Parathyroid adenoma (tissue), 2 donors: ENCODE measurements around the gene NF1.

ENCODE experiments used
- H2AFZ ChIP-seq: fragments of 300-600 bp; sonication (generic); one replicate; pipeline ENCODE4 v1.7.0; 2017; ENCODE audit warnings: antibody characterized with exemption, mild to moderate bottlenecking
- H3K27ac ChIP-seq: fragments of 300-600 bp; sonication (generic); one replicate; pipeline ENCODE4 v1.7.0; 2017
- H3K27me3 ChIP-seq: fragments of 300-600 bp; sonication (generic); one replicate; pipeline ENCODE4 v1.7.0; 2017; ENCODE audit warnings: low read length; ENCODE audit not compliant: control insufficient read depth, insufficient read depth
- H3K36me3 ChIP-seq: fragments of 300-600 bp; sonication (generic); one replicate; pipeline ENCODE4 v1.7.0; 2017; ENCODE audit warnings: low read length; ENCODE audit not compliant: control insufficient read depth, insufficient read depth
- H3K4me1 ChIP-seq: fragments of 300-600 bp; sonication (generic); one replicate; pipeline ENCODE4 v1.7.0; 2017; ENCODE audit warnings: control low read depth
- H3K4me2 ChIP-seq: fragments of 300-600 bp; sonication (generic); one replicate; pipeline ENCODE4 v1.7.0; 2017; ENCODE audit warnings: low read length
- H3K4me3 ChIP-seq: fragments of 300-600 bp; sonication (generic); one replicate; pipeline ENCODE4 v1.7.0; 2017; ENCODE audit warnings: low read depth, low read length
- H3K79me2 ChIP-seq: fragments of 300-600 bp; sonication (generic); one replicate; pipeline ENCODE4 v1.7.0; 2017; ENCODE audit warnings: control low read depth
- H3K9ac ChIP-seq: fragments of 300-600 bp; sonication (generic); one replicate; pipeline ENCODE4 v1.7.0; 2017; ENCODE audit warnings: mild to moderate bottlenecking
- H3K9me3 ChIP-seq: fragments of 300-600 bp; sonication (generic); one replicate; pipeline ENCODE4 v1.7.0; 2017; ENCODE audit warnings: low read length; ENCODE audit not compliant: control insufficient read depth
- CTCF ChIP-seq: fragments of 300-600 bp; sonication (generic); IDR thresholded peaks from one replicate; pipeline ENCODE4 v1.7.0; 2017; ENCODE audit warnings: antibody characterized with exemption, mild to moderate bottlenecking
- donor health status: primary hyperparathyroidism.

Gene NF1

GRCh38 chr17:31235110-31235509, 140.3 kb downstream of the NF1 start:
- no peaks in the 10 kb centered on the region for H3K9me3 ChIP-seq
- peaks cover 19% of the 10 kb centered on the region for H3K4me1 ChIP-seq
- H3K4me3 ChIP-seq = no peak overlapping the region
- H3K27me3 ChIP-seq = no peaks in the 10 kb centered on the region
- H3K4me2 ChIP-seq = no peak overlapping the region
- H2AFZ ChIP-seq = peak overlapping the region; percentile 17
- no peaks in the 10 kb centered on the region for H3K79me2 ChIP-seq
- H3K36me3 ChIP-seq = no peaks in the 10 kb centered on the region
- H3K9ac ChIP-seq = no peak overlapping the region
- H3K27ac ChIP-seq = peak overlapping the region; percentile 22
- TF ChIP-seq CTCF = no peak

DNA sequence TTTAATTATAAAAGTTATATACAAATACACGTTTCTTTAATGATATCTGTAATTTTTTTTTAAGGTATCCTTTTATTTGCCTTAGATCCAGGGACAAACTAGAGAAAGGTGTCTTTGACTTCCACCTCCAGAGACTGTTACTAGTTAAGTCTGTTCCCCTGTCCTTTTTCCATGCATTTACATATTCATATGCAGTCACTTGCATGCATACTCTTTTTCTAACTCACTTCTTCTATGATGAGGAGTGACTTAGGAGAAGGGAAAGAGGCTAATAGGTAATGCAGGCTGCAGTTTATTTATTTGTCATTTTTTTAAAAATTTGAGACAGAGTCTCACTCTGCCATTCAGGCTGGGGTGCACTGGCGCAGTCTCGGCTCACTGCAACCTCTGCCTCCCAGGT, 141.4 kb downstream of the NF1 start:
- TF ChIP-seq CTCF = no peak
- Histone ChIP-seq H3K9ac (no peak overlapping the region), H3K4me1 (peaks cover 19% of the 10 kb centered on the region), H3K27me3 (no peaks in the 10 kb centered on the region), H3K9me3 (no peaks in the 10 kb centered on the region), H3K4me3 (no peak overlapping the region), H3K27ac (no peak overlapping the region), H3K36me3 (no peaks in the 10 kb centered on the region), H3K79me2 (no peaks in the 10 kb centered on the region), H2AFZ (no peak overlapping the region), H3K4me2 (no peak overlapping the region)

- Histone ChIP-seq H3K27me3 (no peaks in the 10 kb centered on the region), H3K9me3 (no peaks in the 10 kb centered on the region), H2AFZ (no peak overlapping the region), H3K9ac (no peak overlapping the region), H3K79me2 (no peaks in the 10 kb centered on the region), H3K4me1 (peaks cover 19% of the 10 kb centered on the region), H3K36me3 (no peaks in the 10 kb centered on the region), H3K27ac (no peak overlapping the region), H3K4me3 (no peak overlapping the region), H3K4me2 (no peak overlapping the region)
- TF ChIP-seq CTCF = no peak
These were observed 141.9 kb downstream of the NF1 start for GRCh38 chr17:31236712-31237111.

DNA sequence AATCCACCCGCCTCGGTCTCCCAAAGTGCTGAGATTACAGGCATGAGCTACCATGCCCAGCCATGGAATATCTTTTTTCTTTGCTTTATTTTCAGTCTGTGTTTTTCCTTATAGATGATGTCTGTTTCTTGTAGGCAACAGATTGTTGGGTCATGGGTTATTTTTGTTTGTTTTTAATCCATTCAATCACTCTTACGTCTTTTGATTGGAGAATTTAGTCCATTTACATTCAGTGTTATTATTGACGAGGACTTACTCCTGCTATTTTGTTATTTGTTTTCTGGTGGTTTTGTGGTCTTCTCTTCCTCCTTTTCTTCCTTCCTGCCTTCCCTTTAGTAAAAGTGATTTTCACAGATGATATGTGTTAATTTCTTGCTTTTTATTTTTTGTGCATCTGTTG, 146.3 kb downstream of the NF1 start:
- no peaks in the 10 kb centered on the region for H3K79me2 ChIP-seq
- H3K4me3 ChIP-seq = no peak overlapping the region
- TF ChIP-seq CTCF = no peak
- peaks cover 30% of the 10 kb centered on the region for H3K4me1 ChIP-seq
- no peak overlapping the region for H3K27ac ChIP-seq
- no peaks in the 10 kb centered on the region for H3K36me3 ChIP-seq
- H3K4me2 ChIP-seq = no peak overlapping the region
- H3K9me3 ChIP-seq = no peaks in the 10 kb centered on the region
- H2AFZ ChIP-seq = no peak overlapping the region
- no peak overlapping the region for H3K9ac ChIP-seq
- H3K27me3 ChIP-seq = no peaks in the 10 kb centered on the region

- no peak overlapping the region for H3K27ac ChIP-seq
- no peak overlapping the region for H3K4me2 ChIP-seq
- H3K9me3 ChIP-seq = no peaks in the 10 kb centered on the region
- peaks cover 35% of the 10 kb centered on the region for H3K4me1 ChIP-seq
- no peak overlapping the region for H3K4me3 ChIP-seq
- no peak overlapping the region for H3K9ac ChIP-seq
- no peaks in the 10 kb centered on the region for H3K79me2 ChIP-seq
- no peaks in the 10 kb centered on the region for H3K36me3 ChIP-seq
- no peak overlapping the region for H2AFZ ChIP-seq
- no peaks in the 10 kb centered on the region for H3K27me3 ChIP-seq
- no peak for TF ChIP-seq CTCF
These were observed 154.4 kb downstream of the NF1 start for GRCh38 chr17:31248986-31249834.
